Chondrocyte (in vitro differentiated cells): ENCODE measurements around the gene ZNF808. TPM values are rescaled to one million over a fixed set of nuclear protein-coding genes. Genes with fewer than 3 reads are reported as not detected.
"Not testable (repeated sequence)": the region's sequence is repeated elsewhere in the genome, so short reads cannot be mapped to it uniquely, and the experiment has no call there.

Source experiments
- DNase-seq: peaks from one replicate; pipeline ENCODE4 v3.0.0; 2021; ENCODE audit warnings: mixed read lengths, low spot score
- H3K27ac Mint-ChIP-seq: one replicate; pipeline ENCODE4 v1.8.0; 2021; ENCODE audit warnings: mild to moderate bottlenecking, moderate library complexity, mixed read lengths; ENCODE audit not compliant: unreplicated experiment
- H3K27me3 Mint-ChIP-seq: 2 replicates; pipeline ENCODE4 v1.8.0; 2021; ENCODE audit warnings: low read depth, mixed read lengths
- H3K36me3 Mint-ChIP-seq: 2 replicates; pipeline ENCODE4 v1.8.0; 2021; ENCODE audit warnings: low read depth, mixed read lengths
- H3K4me1 Mint-ChIP-seq: 2 replicates; pipeline ENCODE4 v1.8.0; 2021; ENCODE audit warnings: low read depth, mild to moderate bottlenecking, mixed read lengths
- H3K4me3 Mint-ChIP-seq: one replicate; pipeline ENCODE4 v1.8.0; 2021; ENCODE audit warnings: mild to moderate bottlenecking, moderate library complexity, mixed read lengths; ENCODE audit not compliant: unreplicated experiment
- H3K9me3 Mint-ChIP-seq: 2 replicates; pipeline ENCODE4 v1.8.0; 2021; ENCODE audit warnings: low read depth, mixed read lengths
- total RNA-seq: library from RNA; stranded (reverse); gene quantifications from 3 replicates; pipeline ENCODE4 v1.2.1, GENCODE V29; 2021
- TF ChIP-seq, protein P1 (sequence below): fragments of 200-600 bp; sonication (generic); IDR thresholded peaks from 2 replicates; pipeline ENCODE4 v1.5.0; 2021; ENCODE audit warnings: antibody characterized with exemption, mild to moderate bottlenecking, moderate library complexity

The ZNF808 gene
- total RNA-seq, 1 donor from 2014 or later, result 19.1 TPM

DNA sequence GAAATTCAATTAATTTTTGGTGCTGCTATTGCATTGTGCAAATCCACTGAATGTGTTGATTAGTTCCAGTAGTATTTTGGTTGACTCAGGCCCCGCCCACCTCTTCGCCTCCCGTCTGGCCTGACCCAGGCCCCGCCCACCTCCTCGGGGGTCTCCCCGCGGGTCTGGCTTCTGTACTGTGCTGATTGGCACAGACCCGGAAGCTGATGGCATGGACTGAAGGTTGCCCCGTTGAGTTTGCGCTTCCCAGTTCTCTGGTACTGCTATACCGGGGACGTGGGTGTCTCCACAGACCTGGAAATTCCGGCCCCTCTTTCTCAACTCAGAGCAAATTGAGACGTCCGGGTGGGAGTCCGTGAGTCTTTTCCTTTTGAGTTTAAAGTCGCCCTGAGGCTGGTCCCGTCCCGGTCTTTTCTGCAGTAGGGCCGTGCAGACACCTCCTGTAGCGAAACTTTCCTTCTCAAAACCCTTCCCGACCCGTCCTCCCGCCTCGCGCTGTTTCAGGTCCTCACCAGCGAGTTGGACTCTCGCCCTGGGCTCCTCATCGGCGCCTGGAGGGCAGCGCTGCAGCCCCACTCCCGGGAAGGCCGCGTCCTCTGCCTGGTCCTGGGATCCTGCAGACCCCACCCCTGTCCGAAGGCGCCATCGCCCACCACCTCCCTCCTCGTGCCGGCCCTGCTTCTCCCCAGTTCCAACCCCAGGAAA is 57.4 kb downstream of the ZNF808 start:
- Mint-ChIP-seq H3K36me3 (peaks cover 37% of the 10 kb centered on the region), H3K9me3 (peaks cover 20% of the 10 kb centered on the region), H3K4me3 (no peak overlapping the region), H3K27me3 (no peaks in the 10 kb centered on the region), H3K27ac (no peak overlapping the region), H3K4me1 (no peaks in the 10 kb centered on the region)
- DNase-seq, result no peak
- TF ChIP-seq, protein P1, sequence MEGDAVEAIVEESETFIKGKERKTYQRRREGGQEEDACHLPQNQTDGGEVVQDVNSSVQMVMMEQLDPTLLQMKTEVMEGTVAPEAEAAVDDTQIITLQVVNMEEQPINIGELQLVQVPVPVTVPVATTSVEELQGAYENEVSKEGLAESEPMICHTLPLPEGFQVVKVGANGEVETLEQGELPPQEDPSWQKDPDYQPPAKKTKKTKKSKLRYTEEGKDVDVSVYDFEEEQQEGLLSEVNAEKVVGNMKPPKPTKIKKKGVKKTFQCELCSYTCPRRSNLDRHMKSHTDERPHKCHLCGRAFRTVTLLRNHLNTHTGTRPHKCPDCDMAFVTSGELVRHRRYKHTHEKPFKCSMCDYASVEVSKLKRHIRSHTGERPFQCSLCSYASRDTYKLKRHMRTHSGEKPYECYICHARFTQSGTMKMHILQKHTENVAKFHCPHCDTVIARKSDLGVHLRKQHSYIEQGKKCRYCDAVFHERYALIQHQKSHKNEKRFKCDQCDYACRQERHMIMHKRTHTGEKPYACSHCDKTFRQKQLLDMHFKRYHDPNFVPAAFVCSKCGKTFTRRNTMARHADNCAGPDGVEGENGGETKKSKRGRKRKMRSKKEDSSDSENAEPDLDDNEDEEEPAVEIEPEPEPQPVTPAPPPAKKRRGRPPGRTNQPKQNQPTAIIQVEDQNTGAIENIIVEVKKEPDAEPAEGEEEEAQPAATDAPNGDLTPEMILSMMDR, result no peak

DNA sequence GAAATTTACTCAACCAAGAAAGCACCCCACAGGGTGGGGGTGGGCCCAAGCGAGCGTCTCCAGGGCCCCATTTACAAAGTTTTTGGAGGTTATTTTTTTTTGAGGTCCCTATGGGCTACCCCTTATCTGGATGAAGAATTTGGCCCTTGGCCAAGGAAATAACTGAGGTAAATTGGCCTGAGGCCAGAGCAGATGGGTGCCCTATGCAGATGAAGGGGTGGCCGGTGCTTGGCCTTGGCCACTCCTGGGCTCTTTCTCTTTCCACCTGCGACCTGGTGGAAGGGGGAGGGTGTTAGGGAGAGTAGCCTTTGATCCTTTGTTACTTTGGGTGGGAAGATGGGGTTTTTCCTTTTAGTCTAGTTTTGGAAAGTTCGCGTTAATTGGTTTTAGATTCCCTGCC is 58.1 kb downstream of the ZNF808 start:
- Mint-ChIP-seq H3K9me3 (peaks cover 20% of the 10 kb centered on the region), H3K4me3 (no peak overlapping the region), H3K27me3 (no peaks in the 10 kb centered on the region), H3K4me1 (no peaks in the 10 kb centered on the region), H3K36me3 (peaks cover 39% of the 10 kb centered on the region), H3K27ac (no peak overlapping the region)
- TF ChIP-seq, protein P1, result no peak
- DNase-seq, result no peak

DNA sequence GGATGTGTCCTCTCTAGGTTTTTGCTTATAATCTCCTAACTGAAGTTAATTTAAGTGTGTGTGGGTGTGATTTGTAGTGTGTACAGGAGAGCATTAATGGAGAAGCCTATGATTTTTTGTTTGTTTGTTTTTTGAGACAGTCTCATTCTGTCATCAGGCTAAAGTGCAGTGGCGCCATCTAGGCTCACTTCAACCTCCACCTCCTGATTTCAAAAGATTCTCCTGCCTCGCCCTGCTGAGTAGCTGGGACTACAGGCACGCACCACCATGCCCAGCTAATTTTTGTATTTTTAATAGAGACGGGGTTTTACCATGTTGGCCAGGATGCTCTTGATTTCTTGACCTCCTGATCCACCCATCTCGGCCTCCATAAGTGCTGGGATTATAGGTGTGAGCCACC is 63.3 kb downstream of the ZNF808 start:
- peaks cover 2% of the 10 kb centered on the region for H3K9me3 Mint-ChIP-seq
- TF ChIP-seq, protein P1, result peak; percentile 12
- no peak for DNase-seq
- no peaks in the 10 kb centered on the region for H3K4me1 Mint-ChIP-seq
- no peak overlapping the region for H3K4me3 Mint-ChIP-seq
- H3K27ac Mint-ChIP-seq, result no peak overlapping the region
- no peaks in the 10 kb centered on the region for H3K27me3 Mint-ChIP-seq
- H3K36me3 Mint-ChIP-seq, result peaks cover 21% of the 10 kb centered on the region

DNA sequence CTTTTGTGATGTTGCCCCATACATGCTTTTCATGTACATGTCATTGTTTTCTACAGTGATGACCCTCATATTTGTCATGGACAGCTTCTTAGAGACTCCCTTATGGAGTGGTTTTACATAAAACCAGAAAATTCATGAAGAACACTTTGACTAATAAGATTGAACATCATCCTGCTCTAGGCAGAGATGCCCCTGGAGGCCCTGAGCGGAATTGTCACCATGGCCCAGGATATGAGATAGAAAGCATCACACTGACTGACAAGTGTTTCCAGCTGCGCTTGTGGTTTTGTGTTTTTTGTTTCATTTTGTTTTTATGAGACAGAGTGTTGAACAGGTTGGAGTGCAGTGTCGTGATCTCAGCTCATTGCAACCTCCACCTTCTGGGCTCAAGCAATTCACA is 64.8 kb downstream of the ZNF808 start:
- Mint-ChIP-seq H3K4me1 (no peaks in the 10 kb centered on the region), H3K27ac (no peak overlapping the region), H3K9me3 (peaks cover 17% of the 10 kb centered on the region), H3K36me3 (peaks cover 34% of the 10 kb centered on the region), H3K4me3 (no peak overlapping the region), H3K27me3 (no peaks in the 10 kb centered on the region)
- DNase-seq, result no peak
- TF ChIP-seq, protein P1, result no peak

DNA sequence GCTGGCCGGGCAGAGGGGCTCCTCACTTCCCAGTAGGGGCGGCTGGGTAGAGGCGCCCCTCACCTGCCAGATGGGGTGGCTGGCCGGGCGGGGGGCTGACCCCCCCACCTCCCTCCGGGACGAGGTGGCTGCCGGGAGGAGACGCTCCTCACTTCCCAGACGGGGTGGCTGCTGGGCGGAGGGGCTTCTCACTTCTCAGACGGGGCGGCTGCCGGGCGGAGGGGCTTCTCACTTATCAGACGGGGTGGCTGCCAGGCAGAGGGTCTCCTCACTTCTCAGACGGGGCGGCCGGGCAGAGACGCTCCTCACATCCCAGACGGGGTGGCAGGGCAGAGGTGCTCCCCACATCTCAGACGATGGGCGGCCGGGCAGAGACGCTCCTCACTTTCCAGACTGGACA is 66.0 kb downstream of the ZNF808 start:
- not testable (repeated sequence) for H3K4me3 Mint-ChIP-seq, H3K27me3 Mint-ChIP-seq, DNase-seq, H3K4me1 Mint-ChIP-seq, H3K27ac Mint-ChIP-seq
- Mint-ChIP-seq H3K36me3 (peaks cover 35% of the 10 kb centered on the region), H3K9me3 (peaks cover 17% of the 10 kb centered on the region)

DNA sequence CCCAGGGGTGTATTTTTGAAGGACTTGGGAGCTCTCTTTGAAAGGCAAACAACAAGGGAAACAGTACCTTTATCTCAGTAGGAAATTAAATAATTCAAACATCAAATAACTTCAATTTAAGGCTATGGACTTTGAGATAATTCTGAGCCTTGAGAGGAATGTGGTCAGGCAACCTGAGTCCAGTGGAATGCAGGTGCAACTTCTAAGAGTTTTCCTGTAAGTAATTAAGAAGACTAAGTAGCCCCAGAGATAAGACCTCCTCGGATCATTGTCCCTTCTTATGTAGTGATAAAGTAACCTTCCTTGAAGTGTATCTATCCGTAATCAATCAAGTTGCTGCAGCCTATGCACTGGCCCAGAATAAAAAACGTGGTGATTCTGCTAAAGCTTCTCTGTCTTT is 71.8 kb downstream of the ZNF808 start:
- Mint-ChIP-seq H3K27ac (no peak overlapping the region), H3K9me3 (peaks cover 17% of the 10 kb centered on the region), H3K4me1 (peaks cover 21% of the 10 kb centered on the region), H3K36me3 (peaks cover 24% of the 10 kb centered on the region), H3K4me3 (no peak overlapping the region), H3K27me3 (no peaks in the 10 kb centered on the region)
- no peak for DNase-seq
- TF ChIP-seq, protein P1, result no peak
